ENCODE data around the gene SPATA33. TPM values are rescaled to one million over a fixed set of nuclear protein-coding genes. Genes with fewer than 3 reads are reported as not detected.

Gene SPATA33
- total and polyA plus RNA-seq, 10 of the 15 experiments (the other 5 are each of a cell fraction or from before 2014, with no cell fraction given) = 1.1 to 15.8 (median 7.6) TPM

DNA sequence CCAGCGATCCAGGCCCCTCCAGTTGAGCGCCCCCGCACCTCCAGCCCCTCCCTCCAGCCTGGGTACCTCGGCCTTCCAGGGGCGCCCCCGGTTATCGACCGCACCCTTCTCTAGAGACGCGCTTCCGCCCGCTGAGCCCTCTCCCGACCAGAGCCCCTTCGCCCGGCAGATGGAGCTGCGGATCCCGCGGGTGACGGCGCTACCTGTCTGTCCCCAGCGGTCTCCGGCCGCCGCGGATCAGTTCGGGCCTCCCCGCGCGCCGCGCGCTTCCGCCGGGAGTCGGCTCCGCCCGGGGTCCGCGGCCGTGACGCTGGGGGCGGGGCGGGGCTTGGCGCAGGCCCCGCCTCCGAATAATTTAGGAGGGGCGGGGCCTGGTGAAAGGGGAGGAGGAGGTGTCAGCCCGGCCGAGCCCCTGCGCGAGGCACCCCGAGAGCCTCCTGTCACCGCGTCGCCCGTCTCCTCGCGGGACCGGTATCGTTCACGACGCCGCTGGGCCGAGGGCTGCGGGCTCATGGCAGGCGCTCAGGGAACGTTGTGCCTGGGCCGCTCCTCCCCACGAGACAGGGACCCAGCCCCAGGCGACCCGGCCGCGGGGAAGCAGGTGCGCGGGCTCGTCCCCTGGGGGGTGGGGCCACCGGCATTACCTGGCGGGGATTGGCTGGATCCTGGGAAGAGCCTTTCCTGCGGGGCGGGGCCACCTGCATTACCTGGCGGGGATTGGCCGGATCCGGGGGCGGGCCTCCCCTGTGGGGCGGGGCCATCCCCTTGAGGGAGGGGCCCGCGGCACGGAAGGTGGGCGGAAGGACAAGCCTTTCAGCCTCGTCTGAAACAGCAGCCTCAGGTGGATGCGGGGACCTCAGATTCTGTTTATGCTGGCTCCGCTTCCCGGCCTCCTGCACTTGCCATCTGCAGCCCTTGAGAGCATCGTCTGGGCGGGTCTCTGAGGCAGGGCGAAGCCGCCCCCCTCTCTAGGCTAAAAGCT is 44.1 kb downstream of the SPATA33 start, which contains the start of gene SPATA2L (continued):
- TF ChIP-seq, protein P1, sequence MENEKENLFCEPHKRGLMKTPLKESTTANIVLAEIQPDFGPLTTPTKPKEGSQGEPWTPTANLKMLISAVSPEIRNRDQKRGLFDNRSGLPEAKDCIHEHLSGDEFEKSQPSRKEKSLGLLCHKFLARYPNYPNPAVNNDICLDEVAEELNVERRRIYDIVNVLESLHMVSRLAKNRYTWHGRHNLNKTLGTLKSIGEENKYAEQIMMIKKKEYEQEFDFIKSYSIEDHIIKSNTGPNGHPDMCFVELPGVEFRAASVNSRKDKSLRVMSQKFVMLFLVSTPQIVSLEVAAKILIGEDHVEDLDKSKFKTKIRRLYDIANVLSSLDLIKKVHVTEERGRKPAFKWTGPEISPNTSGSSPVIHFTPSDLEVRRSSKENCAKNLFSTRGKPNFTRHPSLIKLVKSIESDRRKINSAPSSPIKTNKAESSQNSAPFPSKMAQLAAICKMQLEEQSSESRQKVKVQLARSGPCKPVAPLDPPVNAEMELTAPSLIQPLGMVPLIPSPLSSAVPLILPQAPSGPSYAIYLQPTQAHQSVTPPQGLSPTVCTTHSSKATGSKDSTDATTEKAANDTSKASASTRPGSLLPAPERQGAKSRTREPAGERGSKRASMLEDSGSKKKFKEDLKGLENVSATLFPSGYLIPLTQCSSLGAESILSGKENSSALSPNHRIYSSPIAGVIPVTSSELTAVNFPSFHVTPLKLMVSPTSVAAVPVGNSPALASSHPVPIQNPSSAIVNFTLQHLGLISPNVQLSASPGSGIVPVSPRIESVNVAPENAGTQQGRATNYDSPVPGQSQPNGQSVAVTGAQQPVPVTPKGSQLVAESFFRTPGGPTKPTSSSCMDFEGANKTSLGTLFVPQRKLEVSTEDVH (IDR thresholded peaks at IDR 0.05; ENCODE audit: low read depth, partially characterized antibody) = no peak
- TF ChIP-seq SRF (IDR thresholded peaks at IDR 0.05; ENCODE audit: low read depth in 2 of 2, low read length in 2 of 2) (peak; percentile 7 to 51; a peak in 1 of 4 replicates), ZNF217 (IDR thresholded peaks at IDR 0.05) (no peak), RAD51 (IDR thresholded peaks at IDR 0.05) (no peak), RBBP5 (conservative IDR thresholded peaks at IDR 0.05) (no peak), SPI1 (IDR thresholded peaks at IDR 0.05; ENCODE audit: borderline replicate concordance, insufficient read depth, low read depth, low read length) (no peak), DPF2 (IDR thresholded peaks at IDR 0.05) (0 out of 2 replicates have a peak, but pooled peaks have one; percentile 30), ZZZ3 (IDR thresholded peaks at IDR 0.05; ENCODE audit: control insufficient read depth, insufficient read length, low read depth) (no peak)
- TF ChIP-seq, protein P2, sequence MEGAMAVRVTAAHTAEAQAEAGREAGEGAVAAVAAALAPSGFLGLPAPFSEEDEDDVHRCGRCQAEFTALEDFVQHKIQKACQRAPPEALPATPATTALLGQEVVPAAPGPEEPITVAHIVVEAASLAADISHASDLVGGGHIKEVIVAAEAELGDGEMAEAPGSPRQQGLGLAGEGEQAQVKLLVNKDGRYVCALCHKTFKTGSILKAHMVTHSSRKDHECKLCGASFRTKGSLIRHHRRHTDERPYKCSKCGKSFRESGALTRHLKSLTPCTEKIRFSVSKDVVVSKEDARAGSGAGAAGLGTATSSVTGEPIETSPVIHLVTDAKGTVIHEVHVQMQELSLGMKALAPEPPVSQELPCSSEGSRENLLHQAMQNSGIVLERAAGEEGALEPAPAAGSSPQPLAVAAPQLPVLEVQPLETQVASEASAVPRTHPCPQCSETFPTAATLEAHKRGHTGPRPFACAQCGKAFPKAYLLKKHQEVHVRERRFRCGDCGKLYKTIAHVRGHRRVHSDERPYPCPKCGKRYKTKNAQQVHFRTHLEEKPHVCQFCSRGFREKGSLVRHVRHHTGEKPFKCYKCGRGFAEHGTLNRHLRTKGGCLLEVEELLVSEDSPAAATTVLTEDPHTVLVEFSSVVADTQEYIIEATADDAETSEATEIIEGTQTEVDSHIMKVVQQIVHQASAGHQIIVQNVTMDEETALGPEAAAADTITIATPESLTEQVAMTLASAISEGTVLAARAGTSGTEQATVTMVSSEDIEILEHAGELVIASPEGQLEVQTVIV (IDR thresholded peaks at IDR 0.05; ENCODE audit: borderline replicate concordance, partially characterized antibody) = no peak

All from GM12878 (cell line).